Thoracic aorta (tissue), 2 donors: Measurements from ENCODE around the gene CNIH3. TPM values are rescaled to one million over a fixed set of nuclear protein-coding genes. Genes with fewer than 3 reads are reported as not detected.

Source experiments
- ATAC-seq: fragments of 150-250 bp; one replicate; pipeline ENCODE4 v1.8.0; 2017; ENCODE audit warnings: low read depth; ENCODE audit not compliant: insufficient number of reproducible peaks, low FRiP score
- DNase-seq: peaks from one replicate; pipeline ENCODE4 v3.0.0-alpha.2; 2020; ENCODE audit warnings: low spot score
- H3K27ac ChIP-seq, 2 donors: fragments of 200-600 bp; sonication (generic); 1 replicate in 1 of 2; 2 replicates in 1 of 2; pipeline ENCODE4 v1.5.1; 2016; ENCODE audit warnings: mild to moderate bottlenecking in 2 of 2, moderate library complexity in 2 of 2
- H3K27me3 ChIP-seq: fragments of 200-600 bp; sonication (generic); replicated peaks from 2 replicates; pipeline ENCODE4 v1.6.0; 2016; ENCODE audit warnings: mild to moderate bottlenecking; ENCODE audit not compliant: insufficient read depth
- H3K36me3 ChIP-seq: fragments of 200-600 bp; sonication (generic); one replicate; pipeline ENCODE4 v1.5.1; 2016
- H3K4me1 ChIP-seq, 2 donors: fragments of 200-600 bp; sonication (generic); 1 replicate in 1 of 2; 2 replicates in 1 of 2; pipeline versions ENCODE4 v1.5.1 to v1.6.0; 2016; ENCODE audit warnings: low read depth in 2 of 2, mild to moderate bottlenecking in 1 of 2; ENCODE audit not compliant: control insufficient read depth in 1 of 2
- H3K4me3 ChIP-seq: fragments of 200-600 bp; sonication (generic); 2 replicates; pipeline ENCODE4 v1.5.1; 2016; ENCODE audit warnings: mild to moderate bottlenecking
- H3K9me3 ChIP-seq: fragments of 200-600 bp; sonication (generic); 2 replicates; pipeline ENCODE4 v1.5.1; 2016
- CTCF ChIP-seq: fragments of 200-600 bp; sonication (generic); IDR thresholded peaks from one replicate; pipeline ENCODE4 v1.5.1; 2019; ENCODE audit warnings: antibody characterized with exemption
- total RNA-seq, 2 donors: library from RNA; depleted of rRNA; stranded (reverse); fragments of >200 nt; gene quantifications; one replicate each; pipeline versions ENCODE4 v1.1.0 to v1.2.3, GENCODE V29; 2016

CNIH3 gene
- total RNA-seq, 2 donors from 2014 or later, result 0.21 TPM; not detected in 1

GRCh38 chr1:224759681-224760091 lies 143.6 kb downstream of the CNIH3 start:
- no peaks in the 10 kb centered on the region for H3K4me1 ChIP-seq
- no peaks in the 10 kb centered on the region for H3K9me3 ChIP-seq
- no peak for DNase-seq
- no peak for ATAC-seq
- H3K27ac ChIP-seq, result no peak overlapping the region
- H3K4me3 ChIP-seq, result no peak overlapping the region
- TF ChIP-seq CTCF, result no peak
- H3K27me3 ChIP-seq, result no peaks in the 10 kb centered on the region
- no peaks in the 10 kb centered on the region for H3K36me3 ChIP-seq

GRCh38 chr1:224760163-224760562 lies 144.0 kb downstream of the CNIH3 start:
- Histone ChIP-seq H3K36me3 (no peaks in the 10 kb centered on the region), H3K27ac (no peak overlapping the region), H3K4me3 (no peak overlapping the region), H3K4me1 (no peaks in the 10 kb centered on the region), H3K27me3 (no peaks in the 10 kb centered on the region), H3K9me3 (no peaks in the 10 kb centered on the region)
- no peak for DNase-seq
- TF ChIP-seq CTCF, result no peak
- ATAC-seq, result no peak

- Histone ChIP-seq H3K27ac (no peak overlapping the region), H3K27me3 (no peaks in the 10 kb centered on the region), H3K9me3 (no peaks in the 10 kb centered on the region), H3K36me3 (no peaks in the 10 kb centered on the region), H3K4me1 (no peaks in the 10 kb centered on the region), H3K4me3 (no peak overlapping the region)
- ATAC-seq (no peak), DNase-seq (no peak)
- TF ChIP-seq CTCF, result no peak
These were observed 145.1 kb downstream of the CNIH3 start for GRCh38 chr1:224761245-224761644.

GRCh38 chr1:224762046-224762445 lies 145.9 kb downstream of the CNIH3 start:
- H3K27me3 ChIP-seq, result no peaks in the 10 kb centered on the region
- H3K4me1 ChIP-seq, result no peaks in the 10 kb centered on the region
- no peak for TF ChIP-seq CTCF
- DNase-seq (no peak), ATAC-seq (no peak)
- no peak overlapping the region for H3K27ac ChIP-seq
- no peak overlapping the region for H3K4me3 ChIP-seq
- H3K9me3 ChIP-seq, result no peaks in the 10 kb centered on the region
- no peaks in the 10 kb centered on the region for H3K36me3 ChIP-seq

GRCh38 chr1:224762701-224763100 lies 146.6 kb downstream of the CNIH3 start:
- DNase-seq, result no peak
- no peaks in the 10 kb centered on the region for H3K4me1 ChIP-seq
- no peak overlapping the region for H3K27ac ChIP-seq
- TF ChIP-seq CTCF, result no peak
- H3K27me3 ChIP-seq, result no peaks in the 10 kb centered on the region
- no peaks in the 10 kb centered on the region for H3K9me3 ChIP-seq
- ATAC-seq, result no peak
- H3K4me3 ChIP-seq, result no peak overlapping the region
- no peaks in the 10 kb centered on the region for H3K36me3 ChIP-seq
